AG09309 (cell line): ENCODE results near the gene IGHMBP2.
"Not testable (repeated sequence)": the region's sequence is repeated elsewhere in the genome, so short reads cannot be mapped to it uniquely, and the experiment has no call there.

Source experiments
- DNase-seq: peaks from one replicate; pipeline ENCODE4 v3.0.0-alpha.2; 2010; ENCODE audit warnings: low read depth
- H3K4me3 ChIP-seq: 2 replicates; pipeline ENCODE4 v1.5.1; 2011; ENCODE audit warnings: mild to moderate bottlenecking, low read depth, low read length, moderate library complexity; ENCODE audit not compliant: control insufficient read depth
- TF ChIP-seq, protein P1 (sequence below): IDR thresholded peaks from 2 replicates; pipeline ENCODE4 v1.5.1; 2011; ENCODE audit warnings: mild to moderate bottlenecking, low read depth, low read length, inconsistent platforms; ENCODE audit not compliant: insufficient read depth, control insufficient read depth; ENCODE audit errors: missing control alignments

The IGHMBP2 gene

DNA sequence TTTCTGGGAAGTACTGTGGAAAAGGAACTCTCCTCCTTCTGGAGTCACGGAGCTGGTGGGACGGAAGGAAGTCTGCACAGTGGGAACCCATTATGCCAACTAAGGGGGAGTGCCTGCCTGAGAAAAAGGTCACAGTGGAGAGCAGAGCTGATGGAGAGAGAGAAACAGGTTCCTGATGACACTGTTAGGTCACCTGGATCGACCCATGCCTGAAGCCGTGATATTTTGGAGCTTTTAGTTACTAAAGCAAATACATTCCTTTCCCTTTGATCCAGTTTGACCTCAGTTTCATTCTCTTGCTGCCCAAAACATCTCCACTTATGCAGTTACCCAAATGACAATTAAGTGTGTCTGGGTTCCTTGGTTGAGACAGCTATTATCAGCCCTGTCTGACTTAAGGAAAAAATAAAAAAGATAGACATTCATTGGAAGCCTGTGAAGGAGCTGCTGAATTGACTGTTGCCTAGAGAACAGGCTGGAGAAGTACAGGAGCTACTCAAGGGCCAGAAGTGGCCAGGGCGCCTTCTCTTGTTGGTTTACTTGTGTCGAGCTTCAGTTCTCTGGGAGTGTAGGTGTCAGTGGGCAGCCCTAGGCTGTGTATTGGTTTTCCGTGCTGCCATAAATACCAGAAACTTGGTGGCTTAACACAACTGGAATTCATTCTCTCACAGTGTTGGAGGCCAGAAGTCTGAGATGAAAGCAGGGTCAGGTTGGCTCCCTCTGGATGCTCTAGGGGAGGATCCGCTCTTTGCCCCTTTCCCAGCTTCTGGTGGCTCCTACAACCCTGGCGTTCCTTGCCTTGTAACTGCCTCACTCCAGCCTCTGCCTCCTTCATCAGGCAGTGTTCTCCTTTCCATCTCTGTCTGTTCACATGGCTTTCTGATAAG is 63.4 kb downstream of the IGHMBP2 start:
- H3K4me3 ChIP-seq, result no peak overlapping the region
- TF ChIP-seq, protein P1, sequence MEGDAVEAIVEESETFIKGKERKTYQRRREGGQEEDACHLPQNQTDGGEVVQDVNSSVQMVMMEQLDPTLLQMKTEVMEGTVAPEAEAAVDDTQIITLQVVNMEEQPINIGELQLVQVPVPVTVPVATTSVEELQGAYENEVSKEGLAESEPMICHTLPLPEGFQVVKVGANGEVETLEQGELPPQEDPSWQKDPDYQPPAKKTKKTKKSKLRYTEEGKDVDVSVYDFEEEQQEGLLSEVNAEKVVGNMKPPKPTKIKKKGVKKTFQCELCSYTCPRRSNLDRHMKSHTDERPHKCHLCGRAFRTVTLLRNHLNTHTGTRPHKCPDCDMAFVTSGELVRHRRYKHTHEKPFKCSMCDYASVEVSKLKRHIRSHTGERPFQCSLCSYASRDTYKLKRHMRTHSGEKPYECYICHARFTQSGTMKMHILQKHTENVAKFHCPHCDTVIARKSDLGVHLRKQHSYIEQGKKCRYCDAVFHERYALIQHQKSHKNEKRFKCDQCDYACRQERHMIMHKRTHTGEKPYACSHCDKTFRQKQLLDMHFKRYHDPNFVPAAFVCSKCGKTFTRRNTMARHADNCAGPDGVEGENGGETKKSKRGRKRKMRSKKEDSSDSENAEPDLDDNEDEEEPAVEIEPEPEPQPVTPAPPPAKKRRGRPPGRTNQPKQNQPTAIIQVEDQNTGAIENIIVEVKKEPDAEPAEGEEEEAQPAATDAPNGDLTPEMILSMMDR, result no peak
- DNase-seq, result no peak

DNA sequence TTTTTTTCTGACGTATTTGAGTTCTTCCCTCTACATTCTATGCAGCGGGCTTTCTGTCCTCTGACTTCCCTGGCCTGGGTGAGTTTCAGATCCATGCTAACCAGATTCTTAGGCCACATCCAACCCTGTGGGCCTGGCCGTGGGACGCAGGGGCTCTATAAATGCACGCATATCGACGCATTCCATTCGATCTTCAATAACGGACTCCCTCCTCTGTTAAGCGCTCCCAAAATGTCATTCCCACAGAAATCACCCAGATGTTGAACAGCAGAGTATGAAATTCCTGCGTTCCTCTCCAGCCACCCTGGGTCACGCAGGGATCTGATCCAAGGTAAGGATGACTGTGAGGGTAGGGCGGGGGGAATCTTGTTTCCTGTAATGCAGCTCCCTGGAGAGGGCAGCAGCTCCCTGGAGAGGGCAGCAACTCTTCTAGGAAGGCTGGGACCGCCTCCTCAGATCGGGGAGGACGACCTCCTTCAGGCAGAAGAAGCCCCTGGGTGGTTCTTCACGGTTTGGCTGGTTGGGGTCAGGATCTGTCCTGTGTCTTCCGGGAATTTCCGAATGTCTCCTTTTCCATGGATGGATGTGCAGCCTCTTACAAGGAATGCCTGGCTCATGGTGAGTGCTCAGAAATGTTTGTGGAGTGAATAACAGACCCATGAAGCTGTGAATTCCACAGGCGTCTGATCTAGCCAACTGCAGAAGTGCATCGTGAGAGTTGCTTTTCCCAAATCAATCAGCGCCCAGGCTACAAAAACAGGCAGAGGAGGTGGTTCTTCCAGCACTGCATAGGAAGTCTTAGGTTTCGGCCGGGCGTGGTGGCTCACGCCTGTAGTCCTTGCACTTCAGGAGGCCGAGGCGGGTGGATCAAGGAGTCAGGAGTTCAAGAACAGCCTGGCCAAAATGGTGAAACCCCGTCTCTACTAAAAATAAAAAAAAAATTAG is 64.9 kb downstream of the IGHMBP2 start:
- no peak overlapping the region for H3K4me3 ChIP-seq

DNA sequence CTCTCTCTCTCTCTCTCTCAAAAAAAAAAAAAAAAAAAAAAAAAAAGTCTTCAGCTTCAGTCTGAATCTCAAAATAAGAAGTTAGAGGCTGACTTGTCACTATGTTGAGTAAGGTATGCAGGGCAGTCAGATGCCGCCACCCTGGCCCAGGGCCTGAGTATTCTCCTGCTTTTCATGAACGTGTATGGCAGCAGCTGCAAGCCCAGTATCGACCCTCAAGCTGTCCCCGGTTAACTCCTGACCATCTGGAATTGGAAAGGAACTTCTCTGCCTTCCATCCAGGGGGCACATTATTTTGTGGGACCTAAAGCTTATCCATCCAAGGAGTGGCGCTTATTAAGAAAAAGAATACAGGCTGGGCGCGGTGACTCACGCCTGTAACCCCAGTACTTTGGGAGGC is 65.7 kb downstream of the IGHMBP2 start:
- no peak overlapping the region for H3K4me3 ChIP-seq
- no peak for DNase-seq
- TF ChIP-seq, protein P1, result no peak

More for the DNA sequence above, 64.9 kb downstream of the IGHMBP2 start:
- DNase-seq, result no peak
- TF ChIP-seq, protein P1, result peak; percentile 23

DNA sequence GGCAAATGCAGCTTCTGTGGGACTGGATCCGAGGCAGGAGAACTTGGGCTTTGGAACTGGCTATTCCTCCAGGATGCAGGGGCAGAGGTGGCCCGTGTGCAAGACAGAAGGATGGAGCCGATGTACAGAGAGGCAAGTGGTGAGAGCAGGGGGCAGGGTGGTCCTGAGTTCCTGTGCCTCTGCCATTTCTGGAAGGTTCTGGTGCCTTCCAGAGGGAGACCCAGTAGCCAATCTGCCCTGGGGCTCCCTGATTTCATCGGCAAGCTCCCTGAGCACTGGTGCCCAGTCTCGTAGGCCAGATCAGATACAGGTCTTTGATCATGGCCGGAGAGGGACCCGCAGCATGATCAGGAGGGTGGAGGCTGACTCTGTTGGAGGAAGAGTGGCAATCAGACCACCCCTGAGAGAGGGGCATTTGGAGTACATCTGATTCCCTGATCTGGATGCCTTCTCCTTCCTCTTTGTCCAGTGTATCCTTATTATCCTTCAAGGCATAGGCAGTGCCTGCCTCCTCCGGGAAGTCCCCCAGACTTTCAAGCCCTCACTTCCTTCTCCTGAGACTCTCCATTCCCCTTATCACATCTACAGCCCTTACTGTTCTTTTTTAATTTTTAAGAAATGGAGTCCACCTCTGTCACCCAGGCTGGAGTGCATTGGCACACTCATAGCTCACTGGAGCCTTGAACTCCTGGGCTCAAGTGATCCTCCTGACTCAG is 67.4 kb downstream of the IGHMBP2 start:
- no peak for DNase-seq
- TF ChIP-seq, protein P1, result no peak
- H3K4me3 ChIP-seq, result no peak overlapping the region

DNA sequence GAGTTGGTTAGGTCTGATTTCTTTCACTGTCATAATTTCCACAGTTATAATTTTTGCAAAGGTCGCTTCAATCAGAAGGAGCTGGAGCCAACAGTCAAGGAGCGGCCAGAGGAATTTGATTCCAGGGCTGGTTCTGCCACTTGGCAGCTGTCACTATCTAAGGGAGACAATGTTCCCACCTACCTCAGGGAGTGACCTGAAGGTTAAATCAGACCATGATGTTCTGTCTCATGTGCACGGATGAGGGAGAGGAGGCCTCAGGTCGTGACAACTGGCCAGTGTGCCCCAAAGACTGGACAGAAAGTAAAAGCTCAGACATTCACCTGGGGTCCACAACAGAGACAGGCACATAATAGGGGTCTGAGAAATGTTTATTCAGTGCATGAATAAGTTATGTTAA is 69.5 kb downstream of the IGHMBP2 start:
- no peak for DNase-seq
- TF ChIP-seq, protein P1, result no peak

DNA sequence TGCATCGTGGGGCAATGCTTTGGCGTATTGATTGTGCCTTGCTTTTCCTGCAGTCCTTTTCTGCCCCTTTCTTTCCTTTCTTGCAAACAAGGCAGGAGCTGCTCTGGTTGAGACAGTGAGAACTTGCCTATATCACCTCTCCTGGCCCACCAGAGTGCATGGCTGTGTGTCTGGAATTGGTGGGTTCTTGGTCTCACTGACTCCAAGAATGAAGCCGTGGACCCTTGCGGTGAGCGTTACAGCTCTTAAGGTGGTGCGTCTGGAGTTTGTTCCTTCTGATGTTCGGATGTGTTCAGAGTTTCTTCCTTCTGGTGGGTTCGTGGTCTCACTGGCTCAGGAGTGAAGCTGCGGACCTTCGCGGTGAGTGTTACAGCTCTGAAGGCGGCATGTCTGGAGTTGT is 70.0 kb downstream of the IGHMBP2 start:
- not testable (repeated sequence) for DNase-seq

More for the DNA sequence above, 69.5 kb downstream of the IGHMBP2 start:
- no peak overlapping the region for H3K4me3 ChIP-seq

More for the DNA sequence above, 70.0 kb downstream of the IGHMBP2 start:
- not testable (repeated sequence) for H3K4me3 ChIP-seq
